ENCODE measurements around the gene DLGAP1.

GRCh38 chr18:4107049-4107467, 348.0 kb downstream of the DLGAP1 start:
- no peak for TF ChIP-seq CTCF (IDR thresholded peaks at IDR 0.05; ENCODE audit: insufficient read depth, low read length)
- no peak for TF ChIP-seq REST (IDR thresholded peaks at IDR 0.05; ENCODE audit: insufficient replicate concordance, low read depth)
- no peak for TF ChIP-seq SPI1 (IDR thresholded peaks at IDR 0.05; ENCODE audit: borderline replicate concordance, low read depth)

Data from HL-60 (cell line).